HepG2 (cell line): ENCODE measurements around the gene PLSCR5. TPM values are rescaled to one million over a fixed set of nuclear protein-coding genes. Genes with fewer than 3 reads are reported as not detected.

ENCODE experiments used
- ARID2 ChIP-seq: sonication (generic); formaldehyde crosslinking; IDR thresholded peaks from 2 replicates; pipeline ENCODE4 v1.8.1; 2022; ENCODE audit warnings: mild to moderate bottlenecking, missing genetic modification reagents, borderline replicate concordance
- CEBPG ChIP-seq: IDR thresholded peaks from 2 replicates; pipeline ENCODE4 v1.6.1; 2016
- CHD4 ChIP-seq: fragments of 200-600 bp; sonication (generic); IDR thresholded peaks from 2 replicates; pipeline ENCODE4 v1.7.0; 2017; ENCODE audit warnings: mild to moderate bottlenecking, low read length, borderline replicate concordance
- ELF3 ChIP-seq: IDR thresholded peaks from 2 replicates; pipeline ENCODE4 v1.6.1; 2016; ENCODE audit warnings: missing genetic modification reagents, missing compliant biosample characterization
- MED13 ChIP-seq: sonication (generic); formaldehyde crosslinking; IDR thresholded peaks from 2 replicates; pipeline ENCODE4 v1.5.0; 2020; ENCODE audit warnings: missing genetic modification reagents
- MEIS2 ChIP-seq: sonication (generic); formaldehyde crosslinking; IDR thresholded peaks from 2 replicates; pipeline ENCODE4 v1.9.0; 2021; ENCODE audit warnings: mild to moderate bottlenecking, missing genetic modification reagents
- NFYB ChIP-seq: sonication (generic); formaldehyde crosslinking; IDR thresholded peaks from 2 replicates; pipeline ENCODE4 v1.4.0; 2020; ENCODE audit warnings: missing genetic modification reagents
- RCOR2 ChIP-seq: IDR thresholded peaks from 2 replicates; pipeline ENCODE4 v1.6.1; 2016; ENCODE audit warnings: missing biosample characterization, missing genetic modification reagents
- RFX5 ChIP-seq: IDR thresholded peaks from 2 replicates; pipeline ENCODE4 v1.6.1; 2011; ENCODE audit warnings: low read depth, low read length, improper control_type of control experiment
- SETDB1 ChIP-seq: sonication (generic); formaldehyde crosslinking; IDR thresholded peaks from 2 replicates; pipeline ENCODE4 v1.5.1; 2020; ENCODE audit warnings: missing genetic modification reagents, mild to moderate bottlenecking, borderline replicate concordance
- SOX13 ChIP-seq, 3 experiments: fragments of 450-650 bp in 1 of 3; sonication (generic) in 1 of 3; formaldehyde crosslinking in 1 of 3; IDR thresholded peaks in 2 of 3; conservative IDR thresholded peaks in 1 of 3; 2 replicates each; pipeline versions ENCODE4 v1.5.0 to v1.6.1; 2016 to 2020; ENCODE audit warnings: antibody characterized with exemption in 1 of 3, mild to moderate bottlenecking in 1 of 3, missing compliant biosample characterization in 1 of 3, missing genetic modification reagents in 1 of 3, moderate library complexity in 1 of 3
- SPEN ChIP-seq: sonication (generic); formaldehyde crosslinking; IDR thresholded peaks from 2 replicates; pipeline ENCODE4 v1.5.1; 2020; ENCODE audit warnings: low read depth, mild to moderate bottlenecking, missing genetic modification reagents
- ZBTB7A ChIP-seq: sonication (generic); formaldehyde crosslinking; IDR thresholded peaks from 2 replicates; pipeline ENCODE4 v1.8.0; 2022; ENCODE audit warnings: mild to moderate bottlenecking, missing genetic modification reagents
- ZFP36 ChIP-seq: fragments of 150-350 bp; IDR thresholded peaks from 2 replicates; pipeline ENCODE4 v1.6.1; 2018; ENCODE audit warnings: borderline replicate concordance, low read length, low read depth; ENCODE audit not compliant: partially characterized antibody
- ZNF207 ChIP-seq: fragments of 450-650 bp; IDR thresholded peaks from 2 replicates; pipeline ENCODE4 v1.6.1; 2016; ENCODE audit warnings: antibody characterized with exemption, borderline replicate concordance
- ZNF225 ChIP-seq: sonication (generic); formaldehyde crosslinking; IDR thresholded peaks from 2 replicates; pipeline ENCODE4 v1.4.0; 2020; ENCODE audit warnings: mild to moderate bottlenecking, missing genetic modification reagents
- ZNF282 ChIP-seq: fragments of 450-650 bp; IDR thresholded peaks from 2 replicates; pipeline ENCODE4 v1.6.1; 2018; ENCODE audit not compliant: partially characterized antibody
- ZNF296 ChIP-seq: sonication (generic); formaldehyde crosslinking; conservative IDR thresholded peaks from 2 replicates; pipeline ENCODE4 v1.5.0; 2020; ENCODE audit warnings: mild to moderate bottlenecking, missing genetic modification reagents
- ZNF512 ChIP-seq: sonication (generic); formaldehyde crosslinking; IDR thresholded peaks from 2 replicates; pipeline ENCODE4 v1.4.0; 2020; ENCODE audit warnings: mild to moderate bottlenecking, missing genetic modification reagents
- ZNF589 ChIP-seq: sonication (generic); formaldehyde crosslinking; conservative IDR thresholded peaks from 2 replicates; pipeline ENCODE4 v1.8.0; 2022; ENCODE audit warnings: mild to moderate bottlenecking, moderate library complexity, missing genetic modification reagents
- ZNF761 ChIP-seq: sonication (generic); formaldehyde crosslinking; conservative IDR thresholded peaks from 2 replicates; pipeline ENCODE4 v1.4.0; 2020; ENCODE audit warnings: mild to moderate bottlenecking, missing genetic modification reagents
- ZNF770 ChIP-seq: sonication (generic); formaldehyde crosslinking; IDR thresholded peaks from 2 replicates; pipeline ENCODE4 v1.5.0; 2020; ENCODE audit warnings: mild to moderate bottlenecking, missing genetic modification reagents
- ZNF83 ChIP-seq: sonication (generic); formaldehyde crosslinking; IDR thresholded peaks from 2 replicates; pipeline ENCODE4 v1.4.0; 2020; ENCODE audit warnings: missing genetic modification reagents, mild to moderate bottlenecking, borderline replicate concordance
- polyA plus RNA-seq, 8 experiments: library from polyadenylated mRNA; depleted of rRNA in 3 of 8; stranded (reverse) in 7 of 8; unstranded in 1 of 8; fragments of >200 nt; fragmentation: Illumina TruSeq in 4 of 8; extraction: Trizol in 4 of 8; gene quantifications; 2 replicates each; pipeline versions ENCODE4 v1.2.1 to v1.2.3, GENCODE V29; 2011 to 2016; ENCODE audit warnings: low read depth in 4 of 8, missing spikeins in 1 of 8, mixed read lengths in 1 of 8; ENCODE audit not compliant: insufficient read depth in 1 of 8
- total RNA-seq, 5 experiments: library from RNA; depleted of rRNA; stranded (reverse); fragments of >200 nt; fragmentation: Illumina TruSeq; extraction: Trizol; gene quantifications; 2 replicates each; pipeline ENCODE4 v1.2.3, GENCODE V29; 2016; ENCODE audit warnings: low read depth in 1 of 5
- TF ChIP-seq, protein P1 (sequence below): sonication (generic); formaldehyde crosslinking; IDR thresholded peaks from 2 replicates; pipeline ENCODE4 v1.5.0; 2020; ENCODE audit warnings: missing genetic modification reagents
- TF ChIP-seq, protein P2 (sequence below): sonication (generic); formaldehyde crosslinking; IDR thresholded peaks from 2 replicates; pipeline ENCODE4 v1.9.0; 2021; ENCODE audit warnings: missing genetic modification reagents, mild to moderate bottlenecking, borderline replicate concordance

PLSCR5 gene
- total and polyA plus RNA-seq, 2 of the 13 experiments (the other 11 are each of a cell fraction or from before 2014, with no cell fraction given): 0.50 TPM; not detected in 1

GRCh38 chr3:146581080-146581601 is 24.0 kb downstream of the PLSCR5 start (continued):
- no peak for TF ChIP-seq ZBTB7A (CRISPR knock-in tag)
- TF ChIP-seq ZNF761 (CRISPR knock-in tag): no peak
- no peak for TF ChIP-seq MED13 (CRISPR knock-in tag)
- TF ChIP-seq ZNF207: no peak
- TF ChIP-seq ZNF770 (CRISPR knock-in tag): no peak
- TF ChIP-seq ZNF589 (CRISPR knock-in tag): no peak
- no peak; the same call in 1 of the 2 replicates for TF ChIP-seq ARID2 (CRISPR knock-in tag)
- peak; percentile 68; the same call in 1 of the 2 replicates for TF ChIP-seq SOX13 (IDR thresholded peaks at IDR 0.05)
- peak in 1 of 2 experiments; percentile 97; a peak in 2 of 4 replicates for TF ChIP-seq SOX13 (CRISPR knock-in tag; conservative IDR thresholded peaks at IDR 0.05 in 1 of 2, IDR thresholded peaks at IDR 0.05 in 1 of 2)
- TF ChIP-seq ZNF282: no peak
- TF ChIP-seq, protein P1, sequence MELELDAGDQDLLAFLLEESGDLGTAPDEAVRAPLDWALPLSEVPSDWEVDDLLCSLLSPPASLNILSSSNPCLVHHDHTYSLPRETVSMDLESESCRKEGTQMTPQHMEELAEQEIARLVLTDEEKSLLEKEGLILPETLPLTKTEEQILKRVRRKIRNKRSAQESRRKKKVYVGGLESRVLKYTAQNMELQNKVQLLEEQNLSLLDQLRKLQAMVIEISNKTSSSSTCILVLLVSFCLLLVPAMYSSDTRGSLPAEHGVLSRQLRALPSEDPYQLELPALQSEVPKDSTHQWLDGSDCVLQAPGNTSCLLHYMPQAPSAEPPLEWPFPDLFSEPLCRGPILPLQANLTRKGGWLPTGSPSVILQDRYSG: no peak
- TF ChIP-seq RFX5: no peak
- no peak for TF ChIP-seq SETDB1 (CRISPR knock-in tag)
- no peak for TF ChIP-seq ZFP36
- TF ChIP-seq ZNF83 (CRISPR knock-in tag): no peak
- TF ChIP-seq ZNF512 (CRISPR knock-in tag): no peak
- TF ChIP-seq CEBPG (CRISPR knock-in tag): peak; percentile 71
- TF ChIP-seq, protein P2, sequence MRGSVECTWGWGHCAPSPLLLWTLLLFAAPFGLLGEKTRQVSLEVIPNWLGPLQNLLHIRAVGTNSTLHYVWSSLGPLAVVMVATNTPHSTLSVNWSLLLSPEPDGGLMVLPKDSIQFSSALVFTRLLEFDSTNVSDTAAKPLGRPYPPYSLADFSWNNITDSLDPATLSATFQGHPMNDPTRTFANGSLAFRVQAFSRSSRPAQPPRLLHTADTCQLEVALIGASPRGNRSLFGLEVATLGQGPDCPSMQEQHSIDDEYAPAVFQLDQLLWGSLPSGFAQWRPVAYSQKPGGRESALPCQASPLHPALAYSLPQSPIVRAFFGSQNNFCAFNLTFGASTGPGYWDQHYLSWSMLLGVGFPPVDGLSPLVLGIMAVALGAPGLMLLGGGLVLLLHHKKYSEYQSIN (CRISPR knock-in tag): no peak
- TF ChIP-seq ZNF296 (CRISPR knock-in tag): no peak
- 0 out of 2 replicates have a peak, but pooled peaks have one; percentile 66 for TF ChIP-seq CHD4
- no peak for TF ChIP-seq ZNF225 (CRISPR knock-in tag)
- TF ChIP-seq RCOR2: peak; percentile 85
- TF ChIP-seq MEIS2 (CRISPR knock-in tag): no peak
- TF ChIP-seq NFYB (CRISPR knock-in tag): no peak
- no peak for TF ChIP-seq SPEN (CRISPR knock-in tag)
- peak; percentile 84 for TF ChIP-seq ELF3 (CRISPR knock-in tag)
